Measurements from ENCODE around the gene ZNF20. TPM values are rescaled to one million over a fixed set of nuclear protein-coding genes. Genes with fewer than 3 reads are reported as not detected.
"Not testable (repeated sequence)": the region's sequence is repeated elsewhere in the genome, so short reads cannot be mapped to it uniquely, and the experiment has no call there.

Gene ZNF20
- total and polyA plus RNA-seq, 2 donors (not counting 1 experiment from before 2014, with no cell fraction given): 1.6 to 10.6 TPM

- H3K27me3 Mint-ChIP-seq: no peaks in the 10 kb centered on the region
- H3K9me3 Mint-ChIP-seq (ENCODE audit: insufficient read depth): peaks cover 15% of the 10 kb centered on the region
- ChIA-PET POLR2A (no interaction called here), CTCF (no interaction called here)
- Histone ChIP-seq H2AFZ (ENCODE audit: insufficient read depth, low read depth, low read length, poor library complexity, severe bottlenecking) (no peak overlapping the region), H3K4me3 (ENCODE audit: control extremely low read depth in 1 of 5, extremely low read depth in 1 of 5, insufficient read depth in 1 of 5, low read depth in 2 of 5, low read length in 4 of 5) (no peak overlapping the region), H3K9me3 (ENCODE audit: control extremely low read depth in 1 of 3, control insufficient read depth in 2 of 3, insufficient read depth in 1 of 3, low read length in 2 of 3) (peaks cover 2 to 40% (median 11%) of the 10 kb centered on the region in 3 donors), H3K27ac (ENCODE audit: low read length in 2 of 2) (no peak overlapping the region), H3K27me3 (replicated peaks in 1 of 4; ENCODE audit: control extremely low read depth in 1 of 4, control insufficient read depth in 3 of 4, insufficient read depth in 4 of 4, low read length in 3 of 4) (no peaks in the 10 kb centered on the region), H3K36me3 (replicated peaks in 1 of 2; ENCODE audit: control extremely low read depth in 1 of 2, control insufficient read depth in 1 of 2, extremely low read depth in 1 of 2, insufficient read depth in 2 of 2, low read length in 1 of 2) (no peaks in the 10 kb centered on the region), H3K4me2 (replicated peaks; ENCODE audit: low read depth, low read length, poor library complexity, severe bottlenecking) (no peak overlapping the region), H4K20me1 (ENCODE audit: control insufficient read depth, insufficient read depth, low read length, poor library complexity, severe bottlenecking) (no peaks in the 10 kb centered on the region), H3K9ac (ENCODE audit: low read length) (no peak overlapping the region), H3K4me1 (ENCODE audit: control insufficient read depth in 2 of 2, insufficient read depth in 2 of 2, low read length in 2 of 2) (no peaks in the 10 kb centered on the region), H3K79me2 (ENCODE audit: control insufficient read depth, insufficient read depth, low read length) (no peaks in the 10 kb centered on the region)
- H3K4me1 Mint-ChIP-seq: no peaks in the 10 kb centered on the region
- TF ChIP-seq EZH2 (IDR thresholded peaks at IDR 0.05; ENCODE audit: borderline replicate concordance, insufficient read depth, low read depth, low read length, poor library complexity, severe bottlenecking) (no peak), CTCF (IDR thresholded peaks at IDR 0.05) (no peak)
- intact Hi-C loops (cut with micrococcal nuclease): no loop called here
- DNase-seq (no peak), ATAC-seq (ENCODE audit: low read depth) (no peak)
- no peak overlapping the region for H3K27ac Mint-ChIP-seq
- 96% methylated on average over 4 of the region's 5 CpGs for WGBS (ENCODE audit: insufficient coverage)
- H3K4me3 Mint-ChIP-seq: no peak overlapping the region
These were observed 54.9 kb downstream of the ZNF20 start for GRCh38 chr19:12085074-12085818.

GRCh38 chr19:12083336-12083735 lies 56.8 kb downstream of the ZNF20 start:
- H3K4me1 ChIP-seq (ENCODE audit: control insufficient read depth in 2 of 2, insufficient read depth in 2 of 2, low read length in 2 of 2); H3K4me3 Mint-ChIP-seq; H4K20me1 ChIP-seq (ENCODE audit: control insufficient read depth, insufficient read depth, low read length, poor library complexity, severe bottlenecking); H3K36me3 ChIP-seq (replicated peaks in 1 of 2; ENCODE audit: control extremely low read depth in 1 of 2, control insufficient read depth in 1 of 2, extremely low read depth in 1 of 2, insufficient read depth in 2 of 2, low read length in 1 of 2); H3K27ac ChIP-seq (ENCODE audit: low read length in 2 of 2); H3K9ac ChIP-seq (ENCODE audit: low read length); H3K79me2 ChIP-seq (ENCODE audit: control insufficient read depth, insufficient read depth, low read length); H3K4me3 ChIP-seq (ENCODE audit: control extremely low read depth in 1 of 5, extremely low read depth in 1 of 5, insufficient read depth in 1 of 5, low read depth in 2 of 5, low read length in 4 of 5); H3K27me3 Mint-ChIP-seq; DNase-seq; CTCF ChIA-PET; H2AFZ ChIP-seq (ENCODE audit: insufficient read depth, low read depth, low read length, poor library complexity, severe bottlenecking); H3K27ac Mint-ChIP-seq; H3K4me1 Mint-ChIP-seq; ATAC-seq (ENCODE audit: low read depth); POLR2A ChIA-PET; H3K27me3 ChIP-seq (replicated peaks in 1 of 4; ENCODE audit: control extremely low read depth in 1 of 4, control insufficient read depth in 3 of 4, insufficient read depth in 4 of 4, low read length in 3 of 4); intact Hi-C loops (cut with micrococcal nuclease); H3K4me2 ChIP-seq (replicated peaks; ENCODE audit: low read depth, low read length, poor library complexity, severe bottlenecking): not testable (repeated sequence)
- WGBS (ENCODE audit: insufficient coverage): 100% methylated on average over 1 of the region's 6 CpGs
- H3K9me3 ChIP-seq (ENCODE audit: control extremely low read depth in 1 of 3, control insufficient read depth in 2 of 3, insufficient read depth in 1 of 3, low read length in 2 of 3): peaks cover 5 to 58% (median 26%) of the 10 kb centered on the region in 3 donors
- H3K9me3 Mint-ChIP-seq (ENCODE audit: insufficient read depth): peaks cover 15% of the 10 kb centered on the region

Small RNA genes lying within 50 kb of the gene (small RNA-seq; reads per million reads assigned to genes)
- not detected for gene RF00019 (ENCODE audit: insufficient read length, low read depth, low replicate concordance)
- not detected for gene RNA5SP467 (ENCODE audit: insufficient read length, low read depth, low replicate concordance)

Other genes starting within 250 kb of the ZNF20 start
- gene ZNF700, start 215.2 kb downstream of the ZNF20 start, total RNA-seq: 34.9 and 40.5 TPM in 2 replicates
- 14.3 and 16.8 TPM in 2 replicates for gene ZNF700, start 215.2 kb downstream of the ZNF20 start, polyA plus RNA-seq
- gene ZNF763, start 175.3 kb downstream of the ZNF20 start, total RNA-seq: 14.2 and 16.6 TPM in 2 replicates
- gene ZNF763, start 175.3 kb downstream of the ZNF20 start, polyA plus RNA-seq: 3.0 and 4.5 TPM in 2 replicates
- 7.3 and 7.6 TPM in 2 replicates for gene ZNF433, start 104.7 kb downstream of the ZNF20 start, total RNA-seq
- gene ZNF433, start 104.7 kb downstream of the ZNF20 start, polyA plus RNA-seq: 1.1 and 1.3 TPM in 2 replicates
- gene ZNF878, start 87.4 kb downstream of the ZNF20 start, total RNA-seq: 0.29 TPM in 1 of 2 replicates, not detected in the other
- 0.04 TPM in 1 of 2 replicates, not detected in the other for gene ZNF878, start 87.4 kb downstream of the ZNF20 start, polyA plus RNA-seq
- 33.7 and 36.4 TPM in 2 replicates for gene ZNF844, start 75.6 kb downstream of the ZNF20 start, total RNA-seq
- gene ZNF844, start 75.6 kb downstream of the ZNF20 start, polyA plus RNA-seq: 5.9 and 7.7 TPM in 2 replicates
- 6.6 and 9.8 TPM in 2 replicates for gene ZNF625, start 16.4 kb upstream of the ZNF20 start, total RNA-seq
- gene ZNF625, start 16.4 kb upstream of the ZNF20 start, polyA plus RNA-seq: 0.60 and 0.69 TPM in 2 replicates
- 30.8 and 33.5 TPM in 2 replicates for gene ZNF136, start 22.7 kb upstream of the ZNF20 start, total RNA-seq
- gene ZNF136, start 22.7 kb upstream of the ZNF20 start, polyA plus RNA-seq: 7.5 and 23.0 TPM in 2 replicates
- gene ZNF44, start 154.5 kb upstream of the ZNF20 start, total RNA-seq: 27.8 and 28.0 TPM in 2 replicates
- 11.3 and 14.4 TPM in 2 replicates for gene ZNF44, start 154.5 kb upstream of the ZNF20 start, polyA plus RNA-seq
- gene ZNF563, start 193.3 kb upstream of the ZNF20 start, total RNA-seq: 6.1 and 7.3 TPM in 2 replicates
- gene ZNF563, start 193.3 kb upstream of the ZNF20 start, polyA plus RNA-seq: 0.94 and 1.5 TPM in 2 replicates
- 6.9 and 8.4 TPM in 2 replicates for gene ZNF442, start 225.3 kb upstream of the ZNF20 start, total RNA-seq
- gene ZNF442, start 225.3 kb upstream of the ZNF20 start, polyA plus RNA-seq: 0.58 and 0.69 TPM in 2 replicates